Left colon (tissue), 2 donors: Measurements from ENCODE around the gene SPEG. TPM values are rescaled to one million over a fixed set of nuclear protein-coding genes. Genes with fewer than 3 reads are reported as not detected.

Experiments used
- ATAC-seq: fragments of 200-7000 bp; cut with Tn5 transposase; one replicate; pipeline ENCODE4 v1.9.1; 2020; ENCODE audit warnings: mild to moderate bottlenecking, moderate library complexity
- DNase-seq, 2 donors: peaks; one replicate each; pipeline ENCODE4 v3.0.0-alpha.2; 2020
- intact Hi-C, 2 donors: fragments of 100-400 bp; cut with DNase I in 1 of 2; cut with micrococcal nuclease in 1 of 2; formaldehyde crosslinking; loops; one replicate each; pipeline versions ENCODE4 v1.11.2 to v1.14.0; 2022; cut with DNase I, micrococcal nuclease
- total RNA-seq, 2 donors: library from RNA; stranded (reverse); fragmentation: NEBNext Ultra II Directional; extraction: Animal tissue kit (Norgen Biotek cat#: 25700); gene quantifications; one replicate each; pipeline ENCODE4 v1.2.1, GENCODE V29; 2021
- donor health status: DM: no; HTN: no; CAD: no.
- donor health status: DM: yes; HTN: yes; CAD: no.

Gene SPEG
- total RNA-seq, 2 donors from 2014 or later = 2.9 to 29.4 TPM

DNA sequence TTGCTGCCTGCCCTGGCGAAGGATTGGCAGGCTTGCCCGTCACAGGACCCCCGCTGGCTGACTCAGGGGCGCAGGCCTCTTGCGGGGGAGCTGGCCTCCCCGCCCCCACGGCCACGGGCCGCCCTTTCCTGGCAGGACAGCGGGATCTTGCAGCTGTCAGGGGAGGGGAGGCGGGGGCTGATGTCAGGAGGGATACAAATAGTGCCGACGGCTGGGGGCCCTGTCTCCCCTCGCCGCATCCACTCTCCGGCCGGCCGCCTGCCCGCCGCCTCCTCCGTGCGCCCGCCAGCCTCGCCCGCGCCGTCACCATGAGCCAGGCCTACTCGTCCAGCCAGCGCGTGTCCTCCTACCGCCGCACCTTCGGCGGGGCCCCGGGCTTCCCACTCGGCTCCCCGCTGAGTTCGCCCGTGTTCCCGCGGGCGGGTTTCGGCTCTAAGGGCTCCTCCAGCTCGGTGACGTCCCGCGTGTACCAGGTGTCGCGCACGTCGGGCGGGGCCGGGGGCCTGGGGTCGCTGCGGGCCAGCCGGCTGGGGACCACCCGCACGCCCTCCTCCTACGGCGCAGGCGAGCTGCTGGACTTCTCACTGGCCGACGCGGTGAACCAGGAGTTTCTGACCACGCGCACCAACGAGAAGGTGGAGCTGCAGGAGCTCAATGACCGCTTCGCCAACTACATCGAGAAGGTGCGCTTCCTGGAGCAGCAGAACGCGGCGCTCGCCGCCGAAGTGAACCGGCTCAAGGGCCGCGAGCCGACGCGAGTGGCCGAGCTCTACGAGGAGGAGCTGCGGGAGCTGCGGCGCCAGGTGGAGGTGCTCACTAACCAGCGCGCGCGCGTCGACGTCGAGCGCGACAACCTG is 16.3 kb upstream of the SPEG start, which contains the start of gene DES:
Gene DES (plus strand): TSS at position 223 of the 857 bp plus-strand sequence. CDS start 86 bp downstream, at position 309.
- peak in 1 of 2 donors; percentile 74 for DNase-seq
- peak; percentile 49 for ATAC-seq
- intact Hi-C loops = no loop called here

DNA sequence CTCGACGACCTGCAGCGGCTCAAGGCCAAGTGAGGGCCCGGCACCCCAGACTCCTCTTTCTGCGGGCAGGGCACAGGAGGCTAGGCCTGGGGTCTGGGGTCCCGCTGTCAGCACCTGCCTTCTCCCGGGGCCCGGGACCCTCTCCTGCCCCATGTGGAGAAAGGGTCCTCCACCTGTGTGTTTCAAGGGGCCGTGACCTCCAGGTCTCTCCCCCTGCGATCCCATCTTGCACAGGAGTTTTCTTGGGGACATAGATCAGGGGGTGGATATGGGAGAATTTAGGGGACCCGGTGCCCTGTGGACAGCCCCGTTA is 15.7 kb upstream of the SPEG start:
- ATAC-seq = no peak
- intact Hi-C loops = no loop called here
- no peak for DNase-seq

- ATAC-seq (peak; percentile 74), DNase-seq (peak in 1 of 2 donors; percentile 64)
- intact Hi-C loops = no loop called here
These were observed 15.1 kb upstream of the SPEG start for GRCh38 chr2:219419331-219420197.

GRCh38 chr2:219420687-219421086 is 14.0 kb upstream of the SPEG start:
- ATAC-seq = no peak
- intact Hi-C loops = no loop called here
- no peak for DNase-seq

- peak in 1 of 2 donors; percentile 23 for DNase-seq
- ATAC-seq = no peak
- intact Hi-C loops = no loop called here
These were observed 13.3 kb upstream of the SPEG start for GRCh38 chr2:219421323-219421722.

- DNase-seq (peak in 1 of 2 donors; percentile 21), ATAC-seq (no peak)
- intact Hi-C loops = no loop called here
These were observed 11.6 kb upstream of the SPEG start for GRCh38 chr2:219422952-219423534.

DNA sequence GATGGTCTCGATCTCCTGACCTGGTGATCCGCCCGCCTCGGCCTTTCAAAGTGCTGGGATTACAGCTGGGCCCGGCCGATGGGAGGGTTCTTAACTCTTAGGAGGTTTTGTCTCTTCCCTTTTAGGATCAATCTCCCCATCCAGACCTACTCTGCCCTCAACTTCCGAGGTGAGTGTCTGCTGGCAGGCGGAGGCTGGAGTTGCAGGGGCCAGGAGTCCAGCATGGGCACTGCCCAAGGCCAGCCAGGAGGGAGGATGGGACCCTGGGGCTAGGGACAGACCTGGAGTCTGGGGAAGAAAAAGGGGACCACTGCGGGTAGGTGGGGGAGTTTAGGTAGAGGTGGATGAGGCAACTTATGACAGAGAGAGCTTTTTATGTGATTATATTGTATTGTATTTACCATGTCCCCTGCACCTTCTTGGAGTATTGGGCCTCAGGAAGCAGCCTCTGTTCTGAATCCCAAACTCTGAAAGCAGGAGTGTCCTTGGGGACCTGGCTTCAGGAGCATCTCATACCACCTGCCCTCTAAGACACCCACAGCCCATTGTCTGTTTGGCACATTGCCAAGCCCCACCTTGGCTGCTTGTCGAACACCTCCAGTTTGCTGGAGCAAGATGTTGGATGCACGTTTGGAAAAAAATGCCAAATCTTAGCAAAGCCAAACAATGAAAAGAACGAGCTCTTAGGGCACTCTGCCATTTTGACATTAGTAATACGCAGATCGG is 10.8 kb upstream of the SPEG start:
- no peak for ATAC-seq
- intact Hi-C loops = no loop called here
- no peak for DNase-seq

DNA sequence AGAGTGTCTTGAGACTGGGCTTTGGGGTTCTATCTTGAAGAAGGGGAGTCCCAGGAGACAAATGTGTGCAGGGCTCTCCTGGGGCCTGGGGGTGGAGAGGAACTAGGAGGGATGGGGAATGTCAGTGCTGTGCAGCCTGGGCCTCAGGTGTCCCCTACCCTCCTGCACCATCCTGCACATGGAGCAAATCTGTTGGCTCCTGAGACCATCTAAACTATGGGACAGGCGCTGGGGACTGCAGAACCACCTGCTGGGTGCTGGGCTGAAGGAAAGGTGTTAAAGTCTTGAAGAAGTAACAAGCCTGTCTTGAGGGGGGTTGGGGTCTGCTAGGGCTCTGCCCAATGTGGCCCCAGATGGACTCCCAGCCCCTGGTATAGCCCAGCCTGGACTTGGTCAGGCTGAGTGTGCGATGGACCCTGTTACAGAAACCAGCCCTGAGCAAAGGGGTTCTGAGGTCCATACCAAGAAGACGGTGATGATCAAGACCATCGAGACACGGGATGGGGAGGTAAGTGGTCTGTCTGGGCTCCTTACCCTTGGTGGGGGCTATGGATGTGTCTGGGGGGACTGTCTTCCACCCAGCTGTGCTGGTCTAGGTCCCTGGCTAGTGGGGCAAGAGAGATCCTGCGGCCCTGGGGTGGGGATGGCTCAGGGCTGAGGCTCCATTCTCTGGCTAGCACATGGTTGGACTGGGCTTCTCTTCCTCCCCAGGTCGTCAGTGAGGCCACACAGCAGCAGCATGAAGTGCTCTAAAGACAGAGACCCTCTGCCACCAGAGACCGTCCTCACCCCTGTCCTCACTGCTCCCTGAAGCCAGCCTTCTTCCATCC is 9.2 kb upstream of the SPEG start:
- ATAC-seq (no peak), DNase-seq (no peak)
- intact Hi-C loops = no loop called here

- intact Hi-C loops = no loop called here
- ATAC-seq (no peak), DNase-seq (peak in 1 of 2 donors; percentile 23)
These were observed 8.6 kb upstream of the SPEG start for GRCh38 chr2:219426068-219426443.

DNA sequence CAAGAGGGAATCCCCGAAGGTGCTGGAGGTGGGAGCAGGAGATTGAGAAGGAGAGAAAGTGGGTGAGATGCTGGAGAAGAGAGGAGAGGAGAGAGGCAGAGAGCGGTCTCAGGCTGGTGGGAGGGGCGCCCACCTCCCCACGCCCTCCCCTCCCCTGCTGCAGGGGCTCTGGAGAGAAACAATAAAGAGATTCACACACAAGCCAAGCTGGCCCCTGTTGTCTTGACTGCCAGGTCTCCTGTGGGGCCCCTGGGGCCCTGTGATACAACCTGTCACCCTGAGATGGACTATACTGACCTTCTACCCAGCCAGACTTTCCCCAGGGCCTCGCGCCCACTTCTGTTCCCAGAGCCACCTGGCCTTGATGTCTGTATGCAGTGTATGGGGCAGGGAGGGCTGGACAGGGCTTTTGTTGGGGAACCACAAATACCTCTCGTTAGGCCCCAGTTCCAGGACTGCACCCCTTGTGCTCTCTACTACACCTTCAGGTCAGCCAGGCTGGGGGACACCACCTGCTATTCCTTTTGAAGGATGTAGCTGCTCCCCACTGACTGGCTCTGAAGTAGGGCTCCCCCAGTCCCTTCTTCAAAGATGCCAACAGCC is 8.0 kb upstream of the SPEG start:
- intact Hi-C loops = no loop called here

GRCh38 chr2:219428469-219428868 is 6.2 kb upstream of the SPEG start:
- peak in 1 of 2 donors; percentile 22 for DNase-seq
- ATAC-seq = no peak
- intact Hi-C loops = no loop called here

More for the DNA sequence above, 8.0 kb upstream of the SPEG start:
- ATAC-seq (no peak), DNase-seq (peak in 1 of 2 donors; percentile 18)

- intact Hi-C loops = no loop called here
- DNase-seq (no peak), ATAC-seq (no peak)
These were observed 4.6 kb upstream of the SPEG start for GRCh38 chr2:219429958-219430606.

DNA sequence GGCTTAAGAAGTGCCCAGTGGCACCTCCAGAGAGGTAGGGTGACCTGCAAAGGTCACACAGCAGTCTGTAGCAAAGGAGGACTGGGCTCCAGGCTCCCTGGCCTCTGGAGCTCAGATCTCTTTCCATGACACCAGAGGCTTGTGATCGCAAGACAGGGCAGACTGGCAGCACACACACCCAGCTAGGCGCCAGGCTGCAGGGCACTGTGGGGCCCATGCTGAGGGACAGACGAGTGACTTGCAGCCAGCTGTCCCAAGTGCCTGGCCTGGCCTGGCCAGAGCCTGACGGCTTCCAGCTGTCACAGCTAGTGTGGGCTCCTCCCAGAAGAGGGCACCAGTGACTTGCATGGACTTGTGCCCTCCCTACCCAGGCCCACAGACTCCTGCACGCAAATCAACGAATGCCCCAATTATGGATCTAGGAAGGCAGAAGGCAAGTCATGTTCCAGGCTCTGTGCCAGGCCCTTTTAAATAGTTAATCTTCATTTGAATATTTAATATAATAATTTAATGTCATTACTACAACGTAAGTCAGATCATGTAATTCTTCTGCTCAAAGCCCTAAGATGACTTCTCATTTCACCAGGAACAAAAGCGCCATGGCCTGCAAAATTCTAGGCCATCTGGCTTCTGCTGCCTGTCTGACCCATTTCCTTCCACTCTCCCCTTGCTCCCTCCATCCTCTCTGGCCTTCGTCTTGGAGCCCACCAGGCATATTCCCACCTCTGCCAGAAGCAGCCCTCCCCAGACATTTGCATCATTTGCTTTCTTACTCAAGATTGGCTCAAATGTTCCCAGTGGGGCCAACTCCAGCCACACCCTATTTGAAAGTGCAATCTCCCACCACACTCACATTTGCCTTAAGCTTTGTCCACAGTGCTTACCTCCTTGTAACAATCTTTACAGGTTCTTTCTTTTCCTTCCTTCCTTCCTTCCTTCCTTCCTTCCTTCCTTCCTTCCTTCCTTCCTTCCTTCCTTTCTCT is 3.7 kb upstream of the SPEG start:
- intact Hi-C loops = no loop called here
- peak; percentile 82 for ATAC-seq
- peak in 1 of 2 donors; percentile 30 for DNase-seq

GRCh38 chr2:219433666-219434467 is 776 bp upstream of the SPEG start:
- peak; percentile 40 to 67 for DNase-seq
- peak; percentile 46 for ATAC-seq
- intact Hi-C loops = no loop called here

DNA sequence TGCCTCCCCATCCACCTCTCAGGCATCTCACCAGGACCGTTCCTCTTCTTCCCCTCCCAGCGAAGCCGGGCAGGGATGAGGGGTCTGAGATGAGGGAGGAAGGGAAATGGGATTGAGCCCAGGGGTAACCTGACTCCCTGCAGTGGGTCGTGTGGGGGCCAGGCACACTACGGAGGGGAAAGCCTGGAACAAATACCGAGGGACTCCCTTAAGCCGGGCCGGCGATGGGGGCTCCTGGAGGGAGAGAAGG is 250 bp upstream of the SPEG start:
- ATAC-seq = no peak
- no peak for DNase-seq
- intact Hi-C loops = no loop called here

DNA sequence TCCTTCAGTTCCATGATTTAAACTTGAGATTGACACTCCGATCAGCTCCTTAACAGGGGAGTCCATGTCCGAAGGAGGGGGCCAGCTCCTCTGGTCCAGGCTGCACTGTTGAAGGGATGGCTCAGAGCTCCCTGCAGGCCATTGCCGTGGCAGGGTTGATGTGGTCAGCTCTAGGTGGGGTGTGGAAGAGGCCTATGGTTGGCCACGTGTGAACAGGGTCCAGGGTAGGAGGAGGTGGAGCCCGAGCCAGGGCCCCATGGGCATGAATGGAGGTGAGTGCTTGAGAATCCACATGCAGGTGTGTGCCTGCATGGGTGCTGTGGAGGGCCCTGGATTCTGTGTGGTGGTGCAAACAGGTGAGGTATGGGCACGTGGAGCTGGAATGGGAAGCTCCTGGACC is 1.1 kb downstream of the SPEG start:
- DNase-seq = no peak
- intact Hi-C loops = no loop called here
- no peak for ATAC-seq
